ENCODE measurements around the gene BMI1. TPM values are rescaled to one million over a fixed set of nuclear protein-coding genes. Genes with fewer than 3 reads are reported as not detected.

The BMI1 gene
- total RNA-seq, 1 donor from 2014 or later: 62.1 TPM

DNA sequence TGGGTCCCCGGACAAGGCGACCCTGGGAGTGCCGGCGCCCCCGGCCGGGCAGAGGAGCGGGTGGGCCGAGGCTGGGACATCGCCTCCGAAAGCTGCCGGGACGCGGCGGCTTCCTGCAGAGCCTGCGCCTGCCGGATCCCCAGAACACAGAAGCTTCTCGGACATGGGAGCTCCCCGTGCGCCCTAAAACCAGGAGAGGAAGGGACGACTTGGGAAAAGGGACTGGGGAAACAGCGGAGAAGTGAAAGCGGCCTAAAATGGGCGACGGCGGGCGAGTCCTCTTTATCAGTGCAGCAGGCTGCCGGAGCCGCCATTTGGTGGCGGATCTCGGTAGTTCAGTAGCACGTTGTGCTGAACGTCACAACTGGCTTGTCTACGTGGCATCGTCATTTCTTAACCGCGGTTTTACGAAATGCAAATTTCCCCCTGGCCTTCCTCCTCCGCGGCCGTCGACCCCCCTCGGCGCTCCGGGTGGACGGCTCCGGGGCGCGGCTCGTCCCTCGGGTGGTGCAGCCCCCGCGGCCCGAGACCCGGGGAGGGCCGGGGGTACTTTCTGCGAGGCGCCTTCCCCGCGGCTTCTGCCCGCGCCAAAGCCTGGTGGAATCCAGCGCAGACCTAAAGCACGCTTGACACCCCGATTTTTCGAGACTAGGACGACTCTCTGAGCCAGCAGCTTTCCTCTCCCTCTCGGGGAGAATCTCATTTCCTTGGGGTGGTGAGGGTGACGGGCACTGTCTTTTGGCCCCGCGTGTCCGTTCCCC lies 14.5 kb downstream of the BMI1 start:
- TF ChIP-seq, protein P1, sequence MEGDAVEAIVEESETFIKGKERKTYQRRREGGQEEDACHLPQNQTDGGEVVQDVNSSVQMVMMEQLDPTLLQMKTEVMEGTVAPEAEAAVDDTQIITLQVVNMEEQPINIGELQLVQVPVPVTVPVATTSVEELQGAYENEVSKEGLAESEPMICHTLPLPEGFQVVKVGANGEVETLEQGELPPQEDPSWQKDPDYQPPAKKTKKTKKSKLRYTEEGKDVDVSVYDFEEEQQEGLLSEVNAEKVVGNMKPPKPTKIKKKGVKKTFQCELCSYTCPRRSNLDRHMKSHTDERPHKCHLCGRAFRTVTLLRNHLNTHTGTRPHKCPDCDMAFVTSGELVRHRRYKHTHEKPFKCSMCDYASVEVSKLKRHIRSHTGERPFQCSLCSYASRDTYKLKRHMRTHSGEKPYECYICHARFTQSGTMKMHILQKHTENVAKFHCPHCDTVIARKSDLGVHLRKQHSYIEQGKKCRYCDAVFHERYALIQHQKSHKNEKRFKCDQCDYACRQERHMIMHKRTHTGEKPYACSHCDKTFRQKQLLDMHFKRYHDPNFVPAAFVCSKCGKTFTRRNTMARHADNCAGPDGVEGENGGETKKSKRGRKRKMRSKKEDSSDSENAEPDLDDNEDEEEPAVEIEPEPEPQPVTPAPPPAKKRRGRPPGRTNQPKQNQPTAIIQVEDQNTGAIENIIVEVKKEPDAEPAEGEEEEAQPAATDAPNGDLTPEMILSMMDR (IDR thresholded peaks at IDR 0.05; ENCODE audit: unreplicated experiment): peak; percentile 28
- peaks cover 4% of the 10 kb centered on the region for H3K9me3 Mint-ChIP-seq (ENCODE audit: low read depth)
- peak overlapping the region; percentile 77 for H3K27ac Mint-ChIP-seq
- peaks cover 4% of the 10 kb centered on the region for H3K4me1 Mint-ChIP-seq (ENCODE audit: low read depth)
- no peak for DNase-seq (ENCODE audit: low spot score, unreplicated experiment)
- H3K4me3 Mint-ChIP-seq (ENCODE audit: low read depth): peak overlapping the region; percentile 64
- H3K27me3 Mint-ChIP-seq: peaks cover 76% of the 10 kb centered on the region
- peaks cover 11% of the 10 kb centered on the region for H3K36me3 Mint-ChIP-seq (ENCODE audit: insufficient read depth)

DNA sequence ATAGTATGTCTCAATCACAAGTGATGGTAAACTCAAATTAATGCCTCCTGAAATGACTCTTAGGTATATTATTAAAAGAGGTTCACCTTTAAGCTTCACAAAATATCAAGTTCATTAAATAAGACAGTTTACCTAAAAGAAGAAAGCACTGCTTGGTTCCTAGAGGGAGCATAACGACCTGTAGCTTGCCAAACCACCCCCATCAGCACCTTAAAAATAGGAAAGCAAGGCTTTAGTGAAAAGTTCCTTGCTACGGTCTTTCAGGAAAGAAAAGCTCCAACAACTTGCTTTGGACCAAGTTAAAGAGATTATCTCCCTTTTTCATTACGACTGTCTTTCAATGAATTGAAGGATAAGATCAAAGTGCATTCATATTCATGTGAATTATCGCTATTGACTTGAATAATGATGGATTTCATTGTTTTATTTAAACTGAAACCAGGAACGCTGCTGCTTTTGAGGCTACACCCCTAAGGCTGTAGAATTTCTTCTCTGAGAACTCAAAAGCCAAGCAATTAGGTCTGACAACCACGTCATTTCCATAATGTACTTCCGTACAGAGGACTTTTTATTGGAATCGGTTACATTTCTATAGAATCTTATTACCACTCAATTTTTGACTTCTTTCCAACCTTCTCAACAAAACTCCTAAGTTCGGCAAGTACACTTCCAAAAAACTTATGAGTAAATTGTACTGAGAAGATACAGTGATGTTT lies 17.4 kb downstream of the BMI1 start:
- peaks cover 4% of the 10 kb centered on the region for H3K9me3 Mint-ChIP-seq (ENCODE audit: low read depth)
- H3K27me3 Mint-ChIP-seq: peaks cover 76% of the 10 kb centered on the region
- peaks cover 2% of the 10 kb centered on the region for H3K36me3 Mint-ChIP-seq (ENCODE audit: insufficient read depth)
- H3K27ac Mint-ChIP-seq: no peak overlapping the region
- peaks cover 6% of the 10 kb centered on the region for H3K4me1 Mint-ChIP-seq (ENCODE audit: low read depth)
- DNase-seq (ENCODE audit: low spot score, unreplicated experiment): no peak
- H3K4me3 Mint-ChIP-seq (ENCODE audit: low read depth): no peak overlapping the region
- TF ChIP-seq, protein P1 (IDR thresholded peaks at IDR 0.05; ENCODE audit: unreplicated experiment): no peak

DNA sequence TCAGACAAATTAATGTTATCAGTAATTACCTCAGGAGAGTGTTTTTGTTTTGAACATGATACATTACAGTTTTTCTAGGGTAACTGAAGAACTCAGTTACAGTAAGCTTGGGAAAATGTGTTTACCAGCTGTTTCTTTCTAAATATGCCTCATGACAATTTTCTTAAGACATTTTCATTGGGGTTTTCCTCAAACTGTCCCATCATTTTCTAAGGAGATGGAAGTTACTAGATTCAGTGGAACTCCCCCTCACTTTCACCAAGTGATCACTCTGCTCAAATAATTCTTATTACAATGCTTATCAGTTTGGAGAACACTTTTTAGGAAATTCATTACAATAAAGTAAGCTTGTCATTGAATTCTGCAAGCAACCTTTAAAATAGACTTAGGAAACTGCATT lies 18.0 kb downstream of the BMI1 start:
- no peaks in the 10 kb centered on the region for H3K36me3 Mint-ChIP-seq (ENCODE audit: insufficient read depth)
- DNase-seq (ENCODE audit: low spot score, unreplicated experiment): no peak
- H3K27me3 Mint-ChIP-seq: peaks cover 76% of the 10 kb centered on the region
- H3K9me3 Mint-ChIP-seq (ENCODE audit: low read depth): no peaks in the 10 kb centered on the region
- H3K4me3 Mint-ChIP-seq (ENCODE audit: low read depth): no peak overlapping the region
- peaks cover 4% of the 10 kb centered on the region for H3K4me1 Mint-ChIP-seq (ENCODE audit: low read depth)
- no peak overlapping the region for H3K27ac Mint-ChIP-seq
- TF ChIP-seq, protein P1 (IDR thresholded peaks at IDR 0.05; ENCODE audit: unreplicated experiment): no peak

DNA sequence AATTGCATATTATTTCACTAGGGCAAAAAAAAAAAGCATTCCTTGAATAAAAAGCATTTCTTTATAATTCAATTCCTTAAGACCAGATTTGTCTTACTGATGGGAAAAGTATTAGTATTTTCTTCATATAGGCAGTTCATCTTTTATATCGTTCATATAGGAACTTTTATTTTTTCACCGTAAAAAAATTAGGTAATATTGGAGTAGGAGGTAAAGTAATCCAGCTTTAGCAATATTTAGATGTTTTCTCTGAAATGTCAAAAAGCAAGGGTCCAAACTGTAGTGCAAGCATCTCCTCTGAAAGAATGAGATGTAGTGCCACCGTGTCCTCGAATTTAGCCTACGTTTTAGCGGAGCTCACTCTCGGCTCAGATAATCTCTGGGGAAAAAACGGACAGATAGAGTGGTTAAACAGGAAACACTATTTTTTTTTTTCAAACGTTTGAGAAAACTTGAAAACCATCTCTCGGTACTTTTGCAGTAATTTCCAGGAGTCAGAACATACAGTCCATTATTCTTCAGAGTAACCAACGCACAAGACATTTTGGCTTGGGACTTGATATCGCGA lies 18.9 kb downstream of the BMI1 start:
- H3K36me3 Mint-ChIP-seq (ENCODE audit: insufficient read depth): no peaks in the 10 kb centered on the region
- peaks cover 78% of the 10 kb centered on the region for H3K27me3 Mint-ChIP-seq

More for the DNA sequence above, 18.9 kb downstream of the BMI1 start:
- DNase-seq (ENCODE audit: low spot score, unreplicated experiment): no peak
- Mint-ChIP-seq H3K27ac (peak overlapping the region; percentile 95), H3K4me1 (ENCODE audit: low read depth) (peaks cover 4% of the 10 kb centered on the region), H3K9me3 (ENCODE audit: low read depth) (no peaks in the 10 kb centered on the region), H3K4me3 (ENCODE audit: low read depth) (peak overlapping the region; percentile 83)
- TF ChIP-seq, protein P1 (IDR thresholded peaks at IDR 0.05; ENCODE audit: unreplicated experiment): no peak
